Measurements from ENCODE around the gene USP3.
"Not testable (repeated sequence)": the region's sequence is repeated elsewhere in the genome, so short reads cannot be mapped to it uniquely, and the experiment has no call there.

Gene USP3

GRCh38 chr15:63596676-63597037 lies 92.3 kb downstream of the USP3 start:
- no peak for DNase-seq

GRCh38 chr15:63597038-63597790 lies 92.8 kb downstream of the USP3 start, which contains the start of gene FBXL22:
FBXL22 (plus strand) TSS chr15:63597387; CDS start chr15:63597393, 6 bp downstream.
- DNase-seq = no peak

GRCh38 chr15:63597821-63598220 lies 93.4 kb downstream of the USP3 start:
- no peak for DNase-seq

GRCh38 chr15:63598473-63599400 lies 94.3 kb downstream of the USP3 start:
- no peak for DNase-seq

GRCh38 chr15:63599401-63600000 lies 95.1 kb downstream of the USP3 start:
- no peak for DNase-seq

- no peak for DNase-seq
Observed at GRCh38 chr15:63600001-63600615, 95.7 kb downstream of the USP3 start.

- peak; percentile 90 for DNase-seq
Observed at GRCh38 chr15:63600616-63601025, 96.2 kb downstream of the USP3 start.

GRCh38 chr15:63601026-63601703 lies 96.8 kb downstream of the USP3 start:
- DNase-seq = peak; percentile 51

GRCh38 chr15:63601704-63602185 lies 97.4 kb downstream of the USP3 start:
- DNase-seq = peak; percentile 19

GRCh38 chr15:63602595-63602994 lies 98.2 kb downstream of the USP3 start:
- DNase-seq = no peak

GRCh38 chr15:63603516-63603915 lies 99.1 kb downstream of the USP3 start:
- DNase-seq = no peak

- DNase-seq = no peak
Observed at GRCh38 chr15:63604281-63604680, 99.9 kb downstream of the USP3 start.

- DNase-seq = no peak
Observed at GRCh38 chr15:63605036-63605435, 100.6 kb downstream of the USP3 start.

- DNase-seq = no peak
Observed at GRCh38 chr15:63605816-63606215, 101.4 kb downstream of the USP3 start.

GRCh38 chr15:63606308-63606707 lies 101.9 kb downstream of the USP3 start:
- DNase-seq = no peak

GRCh38 chr15:63608989-63609388 lies 104.6 kb downstream of the USP3 start:
- no peak for DNase-seq

GRCh38 chr15:63609448-63609847 lies 105.1 kb downstream of the USP3 start:
- DNase-seq = no peak

GRCh38 chr15:63610209-63610841 lies 105.9 kb downstream of the USP3 start:
- DNase-seq = peak; percentile 66

GRCh38 chr15:63611177-63611576 lies 106.8 kb downstream of the USP3 start:
- no peak for DNase-seq

GRCh38 chr15:63612300-63612699 lies 107.9 kb downstream of the USP3 start:
- no peak for DNase-seq

GRCh38 chr15:63615935-63616334 lies 111.5 kb downstream of the USP3 start:
- no peak for DNase-seq

- not testable (repeated sequence) for DNase-seq
Observed at GRCh38 chr15:63617147-63617546, 112.8 kb downstream of the USP3 start.
